Stimulated activated CD4-positive, alpha-beta T cell treated with anti-CD3 and anti-CD28 coated beads, Interleukin-1b, Interleukin-23, amount 100 ng/mL, for 48 hours (primary cell): ENCODE measurements around the gene RABGEF1.
"Not testable (repeated sequence)": the region's sequence is repeated elsewhere in the genome, so short reads cannot be mapped to it uniquely, and the experiment has no call there.

Experiments used
- DNase-seq: peaks from one replicate; pipeline ENCODE4 v3.0.0-alpha.2; 2020

The RABGEF1 gene

GRCh38 chr7:66767486-66767885 is 27.0 kb downstream of the RABGEF1 start:
- not testable (repeated sequence) for DNase-seq

GRCh38 chr7:66768865-66769832 is 28.6 kb downstream of the RABGEF1 start:
- DNase-seq, result no peak

GRCh38 chr7:66769833-66770512 is 29.4 kb downstream of the RABGEF1 start:
- no peak for DNase-seq

- DNase-seq, result no peak
These were observed 31.3 kb downstream of the RABGEF1 start for GRCh38 chr7:66771795-66772194.

GRCh38 chr7:66773744-66774143 is 33.2 kb downstream of the RABGEF1 start:
- not testable (repeated sequence) for DNase-seq

- not testable (repeated sequence) for DNase-seq
These were observed 35.9 kb downstream of the RABGEF1 start for GRCh38 chr7:66776383-66776782.

DNA sequence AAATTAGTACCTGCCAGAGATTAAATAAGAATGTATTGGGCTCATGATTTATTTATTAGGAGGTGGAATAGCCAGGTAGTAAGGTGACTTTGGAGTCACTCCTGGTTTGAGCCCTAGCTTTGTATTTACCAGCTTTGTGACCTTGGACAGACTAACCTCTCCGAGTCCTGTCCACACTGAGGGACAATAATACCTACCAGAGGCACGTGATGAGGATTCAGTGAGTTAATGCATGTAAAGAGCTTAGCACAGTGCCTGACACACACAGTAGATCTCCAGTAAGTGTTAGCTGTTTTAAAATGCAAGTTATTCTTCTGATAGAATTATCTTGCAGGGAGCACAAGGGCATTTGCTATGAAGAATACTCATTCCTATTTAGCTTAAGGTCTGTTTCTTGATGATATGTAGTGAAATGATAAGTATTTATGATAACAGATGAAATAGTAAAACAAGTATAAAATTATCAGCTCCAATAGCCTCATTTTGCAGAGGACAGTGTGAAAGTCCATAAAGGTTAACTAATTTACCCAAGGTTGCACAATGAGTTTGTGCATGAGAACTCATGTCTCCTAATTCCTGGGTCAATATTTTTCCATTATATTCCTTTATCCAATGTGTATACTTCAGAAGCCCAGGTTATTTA is 36.4 kb downstream of the RABGEF1 start:
- DNase-seq, result no peak

DNA sequence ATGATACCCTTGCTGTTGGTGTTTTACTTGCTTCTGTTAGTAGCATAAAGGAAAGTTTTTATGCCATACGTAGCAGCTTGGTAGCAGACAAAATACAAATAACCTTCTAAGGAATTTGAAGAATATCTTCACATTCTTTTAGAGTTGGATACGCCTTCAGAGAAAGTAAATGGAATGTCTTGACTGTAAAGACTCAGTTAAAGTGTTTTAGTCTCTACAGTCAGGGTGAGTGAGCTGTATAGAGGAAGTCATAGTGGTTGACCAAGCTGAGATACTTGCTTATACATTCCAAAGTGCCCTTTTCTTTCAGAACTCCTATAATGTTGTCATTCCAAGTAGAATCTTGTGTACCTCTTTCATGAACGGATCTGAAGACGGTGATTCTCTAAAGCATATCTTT is 37.7 kb downstream of the RABGEF1 start:
- no peak for DNase-seq

DNA sequence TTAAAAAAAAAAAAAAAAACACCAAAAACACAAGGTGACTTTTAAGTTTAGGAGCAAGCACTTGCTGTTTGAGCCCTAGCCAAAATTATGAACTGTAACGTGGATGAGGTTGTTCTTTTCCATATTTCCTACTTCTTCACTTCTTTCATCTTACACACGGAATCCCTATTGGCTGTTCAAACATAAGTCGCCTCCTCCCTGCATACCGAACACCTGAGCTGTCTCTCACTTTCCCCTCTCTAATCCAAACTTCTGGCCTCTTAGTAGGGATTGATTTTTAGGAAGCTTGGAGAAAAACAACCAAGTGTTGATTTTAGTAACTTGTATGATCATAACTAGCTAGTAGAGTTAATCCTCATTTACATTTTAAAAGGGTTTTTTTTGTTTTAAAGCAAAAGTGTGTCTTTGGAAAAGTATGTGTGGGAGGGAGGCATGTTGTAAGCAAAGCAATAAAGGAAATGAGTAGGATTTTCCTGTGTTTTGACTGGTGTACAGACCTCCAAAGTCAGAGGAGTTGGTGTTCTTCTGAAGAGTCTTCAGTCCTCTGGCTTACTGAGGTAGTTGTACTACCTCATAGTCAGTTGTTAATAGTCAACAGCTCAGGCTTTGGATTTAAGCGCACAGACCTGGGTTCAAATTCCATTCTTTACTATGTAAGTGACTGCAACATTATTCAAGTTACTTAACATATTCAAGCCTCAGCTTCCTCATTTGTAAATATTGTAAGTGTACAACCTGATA is 39.3 kb downstream of the RABGEF1 start:
- DNase-seq, result no peak

DNA sequence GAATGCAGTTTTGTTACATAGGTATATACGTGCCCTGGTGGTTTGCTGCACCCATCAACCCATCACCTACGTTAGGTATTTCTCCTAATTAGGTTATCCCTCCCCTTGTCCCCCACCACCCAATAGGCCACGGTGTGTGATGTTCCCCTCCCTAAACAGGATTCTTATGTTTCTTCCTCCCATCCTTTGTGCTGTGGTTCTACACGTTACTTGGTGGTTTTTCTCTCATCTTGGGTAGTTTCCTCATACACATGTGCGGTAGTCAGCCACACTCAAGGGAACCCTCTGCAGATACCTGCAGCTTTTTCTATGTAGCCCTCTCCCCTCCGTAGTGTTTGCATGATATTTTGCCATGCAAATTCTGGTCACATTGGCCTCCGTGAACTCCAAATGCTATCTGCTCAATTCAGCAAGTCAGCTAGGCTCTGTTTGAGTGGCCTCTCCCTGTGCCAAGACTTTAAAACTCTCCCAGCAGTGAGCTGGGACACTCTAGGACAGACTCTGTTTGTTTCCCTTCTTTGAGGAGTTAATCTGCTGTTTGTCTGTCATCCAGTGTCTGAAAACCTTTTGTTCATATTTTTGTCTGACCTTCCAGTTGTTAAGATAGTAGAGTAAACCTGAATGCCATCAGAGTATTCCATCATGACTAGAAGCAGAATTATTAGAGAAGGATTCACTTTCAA is 41.0 kb downstream of the RABGEF1 start:
- DNase-seq, result no peak

GRCh38 chr7:66782875-66783274 is 42.3 kb downstream of the RABGEF1 start:
- not testable (repeated sequence) for DNase-seq

DNA sequence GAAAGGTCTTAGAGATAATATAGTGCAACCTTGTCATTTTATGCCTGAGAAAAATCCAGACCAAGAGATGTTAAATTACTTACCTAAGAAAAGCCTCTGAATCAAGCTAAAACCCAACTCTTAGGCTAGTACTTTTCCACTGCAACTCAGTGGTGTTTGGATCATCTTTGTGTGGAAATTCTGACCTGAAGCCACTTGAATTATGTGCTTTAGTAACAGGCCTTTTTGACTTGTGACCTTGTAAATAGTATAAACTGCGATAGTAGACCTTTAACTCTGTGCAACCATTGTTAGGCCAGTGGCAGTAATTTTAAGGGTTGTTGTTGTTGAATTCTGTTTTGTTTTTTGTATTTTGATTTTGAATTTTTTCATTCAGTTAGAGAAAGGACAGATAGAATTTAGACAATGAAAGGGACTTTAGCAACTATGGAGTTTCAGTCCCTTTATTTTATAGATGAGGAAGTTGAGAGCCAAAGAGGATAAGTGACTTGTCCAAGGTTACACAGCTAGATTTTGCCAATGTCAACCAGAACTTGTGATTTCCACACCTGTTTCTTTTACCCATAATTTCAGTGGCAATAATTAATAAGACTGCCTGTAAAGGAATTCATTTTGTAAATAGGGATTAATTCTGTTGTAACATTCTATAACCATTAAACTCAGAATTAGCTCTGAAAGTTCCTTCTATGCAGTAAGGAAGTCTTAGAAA is 43.5 kb downstream of the RABGEF1 start:
- not testable (repeated sequence) for DNase-seq

- no peak for DNase-seq
These were observed 49.7 kb downstream of the RABGEF1 start for GRCh38 chr7:66790196-66790595.

DNA sequence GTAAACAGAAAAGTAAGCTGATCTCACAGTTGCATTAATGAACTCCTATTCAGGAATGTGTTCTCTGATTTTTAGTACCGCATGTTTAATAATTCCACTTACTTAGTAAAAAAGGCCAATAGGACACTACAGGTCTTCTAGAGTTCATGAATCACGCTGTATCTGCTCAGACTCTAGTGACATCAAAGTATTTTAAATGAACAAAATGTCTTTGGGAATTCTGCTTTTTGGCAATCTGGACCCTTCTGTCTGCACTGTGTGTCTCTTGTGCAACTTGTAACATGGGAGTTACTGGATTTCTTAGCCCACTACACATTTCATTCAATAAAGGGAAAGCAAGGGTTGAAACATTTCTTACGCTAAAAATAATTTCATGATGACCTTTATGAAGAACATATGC is 50.2 kb downstream of the RABGEF1 start:
- DNase-seq, result no peak

DNA sequence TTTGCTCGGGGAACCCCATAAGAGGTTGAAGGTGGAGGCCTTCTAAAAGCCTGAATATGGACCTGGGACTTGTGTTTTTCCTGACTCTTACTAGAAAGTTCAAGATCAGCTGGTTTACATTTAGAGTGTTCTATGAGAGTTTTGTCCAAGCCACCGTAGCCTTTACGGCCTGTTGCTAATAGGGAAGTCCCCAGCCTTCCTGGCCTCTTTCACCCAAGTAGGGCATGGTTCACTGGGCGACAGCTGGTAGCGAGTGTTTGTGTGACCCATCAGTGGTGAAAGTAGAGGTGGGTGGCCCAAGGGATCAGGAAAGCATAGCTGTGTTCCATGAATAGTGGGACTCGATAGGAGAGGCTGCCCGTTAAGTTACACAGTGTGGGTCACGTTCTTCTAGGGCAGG is 60.1 kb downstream of the RABGEF1 start:
- no peak for DNase-seq

DNA sequence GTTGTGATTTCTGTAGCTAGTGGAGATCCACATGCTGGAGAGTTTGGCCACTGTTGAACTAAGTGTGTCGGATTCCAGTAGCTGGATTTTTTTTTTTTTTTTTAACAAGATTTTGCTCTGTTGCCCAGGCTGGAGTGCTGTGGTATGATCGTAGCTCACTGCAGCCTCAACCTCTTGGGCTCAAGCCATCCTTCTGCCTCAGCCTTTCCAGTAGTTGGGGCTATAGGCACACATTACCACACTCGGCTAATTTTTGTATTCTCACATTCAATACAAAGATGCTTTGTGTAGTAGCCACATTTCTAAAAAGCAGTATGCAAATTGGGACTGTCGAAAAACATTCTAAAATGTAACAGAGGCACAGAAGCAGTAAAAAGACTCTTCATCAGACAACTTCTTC is 63.5 kb downstream of the RABGEF1 start:
- no peak for DNase-seq

DNA sequence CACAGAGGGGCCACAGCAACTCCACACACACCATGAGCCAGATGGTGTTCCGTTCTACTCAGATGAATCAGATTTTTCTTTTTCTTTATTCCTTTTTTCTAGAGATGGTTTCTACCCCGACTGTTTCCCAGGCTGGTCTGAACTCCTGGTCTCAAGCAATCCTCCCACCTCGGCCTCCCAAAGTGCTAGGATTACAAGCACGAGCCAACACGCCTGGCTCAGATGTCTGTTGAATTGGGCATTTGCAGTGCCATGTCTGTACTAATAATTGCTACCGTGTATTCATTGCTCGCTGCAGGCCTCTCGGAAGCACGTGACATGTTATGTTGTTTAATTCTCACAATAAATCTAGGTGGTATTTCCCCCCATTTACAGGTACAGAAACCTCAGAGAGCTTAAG is 67.2 kb downstream of the RABGEF1 start:
- DNase-seq, result no peak

- DNase-seq, result no peak
These were observed 70.2 kb downstream of the RABGEF1 start for GRCh38 chr7:66810716-66811115.

- DNase-seq, result not testable (repeated sequence)
These were observed 74.8 kb downstream of the RABGEF1 start for GRCh38 chr7:66815186-66815875.

DNA sequence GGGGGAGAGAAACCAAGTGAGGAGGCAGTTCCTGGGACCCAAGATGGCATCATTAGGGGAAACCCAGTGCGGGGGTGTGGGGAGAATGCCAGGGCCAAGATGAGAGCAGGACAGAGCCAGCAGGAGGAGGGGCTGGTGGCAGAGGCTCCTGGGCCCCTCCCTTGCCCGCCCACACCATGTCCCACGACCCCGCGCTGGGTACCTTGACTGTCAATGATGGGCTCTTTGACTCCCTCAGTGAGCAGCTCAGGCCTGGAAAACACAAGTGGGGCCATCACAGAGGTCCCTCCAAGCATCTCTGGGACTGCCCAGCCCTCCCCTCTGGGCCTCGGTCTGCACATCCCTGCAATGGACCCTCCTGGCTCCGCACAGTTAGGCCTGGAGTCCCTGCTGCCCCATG is 75.4 kb downstream of the RABGEF1 start:
- DNase-seq, result no peak

- DNase-seq, result not testable (repeated sequence)
These were observed 76.1 kb downstream of the RABGEF1 start for GRCh38 chr7:66816658-66817057.
